A549 (cell line): ENCODE data around the gene SOCS4.

Experiments used
- CBX2 ChIP-seq: fragments of 200-600 bp; sonication (generic); IDR thresholded peaks from 2 replicates; pipeline ENCODE4 v1.6.1; 2016; ENCODE audit warnings: low read depth, mild to moderate bottlenecking, borderline replicate concordance
- EHMT2 ChIP-seq: fragments of 200-600 bp; sonication (generic); IDR thresholded peaks from 2 replicates; pipeline ENCODE4 v1.6.1; 2016; ENCODE audit warnings: antibody characterized with exemption, low read depth, mild to moderate bottlenecking, moderate library complexity
- EP300 ChIP-seq, 2 experiments: fragments of >200 bp; sonication (Bioruptor Twin); formaldehyde crosslinking; IDR thresholded peaks; 2 replicates in 1 of 2; 3 replicates in 1 of 2; pipeline ENCODE4 v1.6.1; 2016 to 2017
- HEYL ChIP-seq: fragments of 250-450 bp; sonication (Bioruptor Pico); IDR thresholded peaks from 2 replicates; pipeline ENCODE4 v1.8.0; 2021; ENCODE audit warnings: mild to moderate bottlenecking, moderate library complexity
- KDM1A ChIP-seq: fragments of 200-600 bp; sonication (generic); IDR thresholded peaks from 2 replicates; pipeline ENCODE4 v1.6.1; 2016; ENCODE audit warnings: low read depth, mild to moderate bottlenecking
- NFE2L2 ChIP-seq: fragments of 150-350 bp; conservative IDR thresholded peaks from 2 replicates; pipeline ENCODE4 v1.6.1; 2014; ENCODE audit warnings: low read length
- NR3C1 ChIP-seq: fragments of >200 bp; sonication (Bioruptor Twin); formaldehyde crosslinking; IDR thresholded peaks from 3 replicates; pipeline ENCODE4 v1.6.1; 2017
- PHF8 ChIP-seq: fragments of 200-600 bp; sonication (generic); IDR thresholded peaks from 2 replicates; pipeline ENCODE4 v1.6.1; 2016; ENCODE audit warnings: low read depth, mild to moderate bottlenecking, antibody characterized with exemption, moderate library complexity, borderline replicate concordance
- POLR2A ChIP-seq: IDR thresholded peaks from 2 replicates; pipeline ENCODE4 v1.6.1; 2012; ENCODE audit warnings: mild to moderate bottlenecking, low read length
- ZFP36 ChIP-seq: fragments of 450-650 bp; IDR thresholded peaks from 2 replicates; pipeline ENCODE4 v1.6.1; 2014; ENCODE audit warnings: borderline replicate concordance; ENCODE audit not compliant: partially characterized antibody
- TF ChIP-seq, protein P1 (sequence below): fragments of >200 bp; sonication (Bioruptor Twin); formaldehyde crosslinking; IDR thresholded peaks from 3 replicates; pipeline ENCODE4 v1.5.1; 2016
- TF ChIP-seq, protein P2 (sequence below): IDR thresholded peaks from 2 replicates; pipeline ENCODE4 v1.6.1; 2012
- TF ChIP-seq, protein P3 (sequence below): IDR thresholded peaks from 2 replicates; pipeline ENCODE4 v1.6.1; 2012

DNA sequence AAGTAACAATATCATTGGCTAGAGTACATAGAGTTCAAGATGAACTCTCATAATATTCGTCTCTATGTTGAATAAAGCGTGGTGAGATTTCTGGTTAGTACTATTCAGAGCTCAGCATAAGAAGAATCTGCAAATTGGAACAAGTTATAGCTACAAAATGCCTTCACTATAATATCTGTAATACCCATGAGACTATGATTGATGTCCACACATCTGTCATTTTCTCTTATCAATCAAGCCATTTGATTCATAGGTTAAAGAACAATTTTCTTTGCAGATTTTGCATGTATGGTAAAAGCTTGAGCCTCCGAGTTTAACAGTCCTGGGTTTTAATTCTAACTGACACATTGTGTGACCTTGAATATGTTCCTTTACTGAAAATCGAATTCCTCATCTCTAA is 1.4 kb downstream of the SOCS4 start:
- TF ChIP-seq, protein P1, sequence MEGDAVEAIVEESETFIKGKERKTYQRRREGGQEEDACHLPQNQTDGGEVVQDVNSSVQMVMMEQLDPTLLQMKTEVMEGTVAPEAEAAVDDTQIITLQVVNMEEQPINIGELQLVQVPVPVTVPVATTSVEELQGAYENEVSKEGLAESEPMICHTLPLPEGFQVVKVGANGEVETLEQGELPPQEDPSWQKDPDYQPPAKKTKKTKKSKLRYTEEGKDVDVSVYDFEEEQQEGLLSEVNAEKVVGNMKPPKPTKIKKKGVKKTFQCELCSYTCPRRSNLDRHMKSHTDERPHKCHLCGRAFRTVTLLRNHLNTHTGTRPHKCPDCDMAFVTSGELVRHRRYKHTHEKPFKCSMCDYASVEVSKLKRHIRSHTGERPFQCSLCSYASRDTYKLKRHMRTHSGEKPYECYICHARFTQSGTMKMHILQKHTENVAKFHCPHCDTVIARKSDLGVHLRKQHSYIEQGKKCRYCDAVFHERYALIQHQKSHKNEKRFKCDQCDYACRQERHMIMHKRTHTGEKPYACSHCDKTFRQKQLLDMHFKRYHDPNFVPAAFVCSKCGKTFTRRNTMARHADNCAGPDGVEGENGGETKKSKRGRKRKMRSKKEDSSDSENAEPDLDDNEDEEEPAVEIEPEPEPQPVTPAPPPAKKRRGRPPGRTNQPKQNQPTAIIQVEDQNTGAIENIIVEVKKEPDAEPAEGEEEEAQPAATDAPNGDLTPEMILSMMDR: no peak
- TF ChIP-seq HEYL: no peak
- TF ChIP-seq EP300 (IDR thresholded peaks at IDR 0.05): no peak
- TF ChIP-seq KDM1A: no peak
- TF ChIP-seq CBX2: no peak
- TF ChIP-seq NFE2L2: no peak
- no peak for TF ChIP-seq NR3C1
- TF ChIP-seq, protein P2, sequence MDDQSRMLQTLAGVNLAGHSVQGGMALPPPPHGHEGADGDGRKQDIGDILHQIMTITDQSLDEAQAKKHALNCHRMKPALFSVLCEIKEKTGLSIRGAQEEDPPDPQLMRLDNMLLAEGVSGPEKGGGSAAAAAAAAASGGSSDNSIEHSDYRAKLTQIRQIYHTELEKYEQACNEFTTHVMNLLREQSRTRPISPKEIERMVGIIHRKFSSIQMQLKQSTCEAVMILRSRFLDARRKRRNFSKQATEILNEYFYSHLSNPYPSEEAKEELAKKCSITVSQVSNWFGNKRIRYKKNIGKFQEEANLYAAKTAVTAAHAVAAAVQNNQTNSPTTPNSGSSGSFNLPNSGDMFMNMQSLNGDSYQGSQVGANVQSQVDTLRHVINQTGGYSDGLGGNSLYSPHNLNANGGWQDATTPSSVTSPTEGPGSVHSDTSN: no peak
- no peak for TF ChIP-seq EHMT2
- TF ChIP-seq POLR2A: no peak
- TF ChIP-seq ZFP36: no peak
- TF ChIP-seq, protein P3, sequence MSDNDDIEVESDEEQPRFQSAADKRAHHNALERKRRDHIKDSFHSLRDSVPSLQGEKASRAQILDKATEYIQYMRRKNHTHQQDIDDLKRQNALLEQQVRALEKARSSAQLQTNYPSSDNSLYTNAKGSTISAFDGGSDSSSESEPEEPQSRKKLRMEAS: no peak
- TF ChIP-seq PHF8: no peak
